Ovary (tissue), 9 donors: ENCODE measurements around the gene JARID2. TPM values are rescaled to one million over a fixed set of nuclear protein-coding genes. Genes with fewer than 3 reads are reported as not detected.

Experiments
- DNase-seq, 5 donors: peaks; one replicate each; pipeline ENCODE4 v3.0.0-alpha.2; 2019 to 2020
- H3K27ac ChIP-seq, 2 donors: fragments of 200-600 bp; one replicate each; pipeline versions ENCODE4 v1.5.1 to v1.8.0; 2019 to 2022
- H3K27me3 ChIP-seq: fragments of 200-600 bp; one replicate; pipeline ENCODE4 v1.8.0; 2022
- H3K36me3 ChIP-seq: fragments of 200-600 bp; sonication (generic); one replicate; pipeline ENCODE4 v1.5.1; 2019
- H3K4me1 ChIP-seq: one replicate; pipeline ENCODE4 v1.8.1; 2013; ENCODE audit warnings: mild to moderate bottlenecking, moderate library complexity; ENCODE audit not compliant: insufficient read depth
- H3K4me3 ChIP-seq: fragments of 200-600 bp; sonication (generic); one replicate; pipeline ENCODE4 v1.5.1; 2017
- H3K9me3 ChIP-seq, 2 donors: fragments of 200-600 bp in 1 of 2; sonication (generic) in 1 of 2; one replicate each; pipeline versions ENCODE4 v1.5.1 to v1.8.1; 2013 to 2019; ENCODE audit warnings: mild to moderate bottlenecking in 1 of 2, moderate library complexity in 1 of 2
- CTCF ChIP-seq, 3 donors: fragments of 450-650 bp in 2 of 3; fragments of 200-600 bp in 1 of 3; IDR thresholded peaks; one replicate each; pipeline versions ENCODE4 v1.5.1 to v1.8.0; 2016 to 2022; ENCODE audit warnings: antibody characterized with exemption in 3 of 3, mild to moderate bottlenecking in 1 of 3
- EP300 ChIP-seq: sonication (generic); formaldehyde crosslinking; IDR thresholded peaks from one replicate; pipeline ENCODE4 v1.6.1; 2017; ENCODE audit warnings: antibody characterized with exemption
- POLR2A ChIP-seq: fragments of 450-650 bp; IDR thresholded peaks from one replicate; pipeline ENCODE4 v1.6.1; 2017; ENCODE audit warnings: antibody characterized with exemption, mild to moderate bottlenecking, moderate library complexity
- WGBS, 3 donors: extraction: QIAGEN DNeasy Blood & Tissue Kit in 1 of 3; methylation state at CpG; one replicate each; pipeline versions ENCODE4 v1.1.5 to v1.1.7; 2013 to 2017; 5-methylcytosine and 5-hydroxymethylcytosine counted together
- intact Hi-C, 4 donors: fragments of 100-400 bp; cut with DNase I; formaldehyde crosslinking; loops; one replicate each; pipeline versions ENCODE4 v1.11.0 to v1.15.1; 2022 to 2023
- polyA plus RNA-seq, 2 donors: library from polyadenylated mRNA; stranded (reverse); fragments of 200-250 nt in 1 of 2; fragments of 350-450 nt in 1 of 2; fragmentation: Illumina TruSeq in 1 of 2; extraction: RNeasy Lipid Tissue Mini Kit (QIAGEN cat#74804) in 1 of 2; gene quantifications; one replicate each; pipeline ENCODE4 v1.2.3, GENCODE V29; 2013 to 2014
- total RNA-seq, 7 donors: library from RNA; depleted of rRNA in 2 of 7; stranded (reverse); fragments of >200 nt in 2 of 7; fragmentation: NEBNext Ultra II Directional in 3 of 7; extraction: Animal tissue kit (Norgen Biotek cat#: 25700) in 3 of 7; gene quantifications; one replicate each; pipeline versions ENCODE4 v1.1.0 to v1.2.4, GENCODE V29; 2016 to 2023
- donor health status: DM: no; HTN: no; CAD: no; lungs with moderate emphysema.
- donor health status: DM: no; HTN: no; CAD: no.
- donor health status: Bipolar disorder and iron deficiency.
- donor health status: DM: yes; HTN: yes; CAD: no.
- donor health status: DM: no; HTN: no; CAD: no.
- donor health status: DM: yes; HTN: yes; CAD: no.

Gene JARID2
- total and polyA plus RNA-seq, 9 donors = 4.5 to 17.4 (median 8.7) TPM

- intact Hi-C loops = no loop called here
- Histone ChIP-seq H3K27me3 (no peaks in the 10 kb centered on the region), H3K4me1 (peaks cover 3% of the 10 kb centered on the region), H3K27ac (no peak overlapping the region), H3K9me3 (no peaks in the 10 kb centered on the region), H3K4me3 (no peak overlapping the region), H3K36me3 (no peaks in the 10 kb centered on the region)
- WGBS, 3 donors = 87 to 93% (median 89%) methylated on average over 6 of the region's 6 CpGs
- DNase-seq = no peak
- no peak for TF ChIP-seq CTCF (IDR thresholded peaks at IDR 0.05)
- no peak for TF ChIP-seq POLR2A
- no peak for TF ChIP-seq EP300
These were observed 171.2 kb downstream of the JARID2 start for GRCh38 chr6:15416932-15417509.

GRCh38 chr6:15417811-15418210 lies 171.9 kb downstream of the JARID2 start:
- Histone ChIP-seq H3K27me3 (no peaks in the 10 kb centered on the region), H3K9me3 (no peaks in the 10 kb centered on the region), H3K36me3 (no peaks in the 10 kb centered on the region), H3K4me1 (peaks cover 3% of the 10 kb centered on the region), H3K27ac (no peak overlapping the region), H3K4me3 (no peak overlapping the region)
- no peak for DNase-seq
- intact Hi-C loops = no loop called here
- TF ChIP-seq EP300 = no peak
- TF ChIP-seq POLR2A = no peak
- no peak for TF ChIP-seq CTCF (IDR thresholded peaks at IDR 0.05)
- 94 to 96% (median 95%) methylated on average over 5 of the region's 5 CpGs for WGBS, 3 donors

GRCh38 chr6:15419493-15419892 lies 173.6 kb downstream of the JARID2 start:
- H3K4me1 ChIP-seq = no peaks in the 10 kb centered on the region
- no peak for DNase-seq
- no peak for TF ChIP-seq CTCF (IDR thresholded peaks at IDR 0.05)
- TF ChIP-seq EP300 = no peak
- no peak for TF ChIP-seq POLR2A
- no peaks in the 10 kb centered on the region for H3K27me3 ChIP-seq
- intact Hi-C loops = no loop called here
- H3K4me3 ChIP-seq = no peak overlapping the region
- no peak overlapping the region for H3K27ac ChIP-seq
- no peaks in the 10 kb centered on the region for H3K36me3 ChIP-seq
- no peaks in the 10 kb centered on the region for H3K9me3 ChIP-seq
- WGBS, 3 donors = 94 to 100% (median 99%) methylated on average over 2 of the region's 2 CpGs

GRCh38 chr6:15420959-15421438 lies 175.1 kb downstream of the JARID2 start:
- no peaks in the 10 kb centered on the region for H3K4me1 ChIP-seq
- no peak overlapping the region for H3K4me3 ChIP-seq
- DNase-seq = no peak
- intact Hi-C loops = no loop called here
- H3K36me3 ChIP-seq = no peaks in the 10 kb centered on the region
- no peaks in the 10 kb centered on the region for H3K27me3 ChIP-seq
- H3K9me3 ChIP-seq = no peaks in the 10 kb centered on the region
- WGBS, 3 donors = 87 to 93% (median 91%) methylated on average over 10 of the region's 10 CpGs
- TF ChIP-seq CTCF (IDR thresholded peaks at IDR 0.05) (no peak), POLR2A (no peak), EP300 (no peak)
- no peak overlapping the region for H3K27ac ChIP-seq
